Urinary bladder (tissue), 4 donors: ENCODE measurements around the gene CCDC149. TPM values are rescaled to one million over a fixed set of nuclear protein-coding genes. Genes with fewer than 3 reads are reported as not detected.
"Not testable (repeated sequence)": the region's sequence is repeated elsewhere in the genome, so short reads cannot be mapped to it uniquely, and the experiment has no call there.

Source experiments
- DNase-seq: peaks from one replicate; pipeline ENCODE4 v3.0.0-alpha.2; 2015; ENCODE audit errors: extremely low spot score
- H3K27ac ChIP-seq: one replicate; pipeline ENCODE4 v1.5.1; 2013; ENCODE audit warnings: low read depth, mild to moderate bottlenecking, moderate library complexity
- H3K36me3 ChIP-seq: one replicate; pipeline ENCODE4 v1.6.1; 2013; ENCODE audit warnings: mild to moderate bottlenecking, moderate library complexity; ENCODE audit not compliant: insufficient read depth
- H3K4me1 ChIP-seq: one replicate; pipeline ENCODE4 v1.6.1; 2013; ENCODE audit warnings: mild to moderate bottlenecking, moderate library complexity; ENCODE audit not compliant: insufficient read depth
- H3K4me3 ChIP-seq: one replicate; pipeline ENCODE4 v1.5.1; 2013; ENCODE audit warnings: low read depth, low read length
- WGBS: extraction: QIAGEN DNeasy Blood & Tissue Kit; methylation state at CpG from one replicate; pipeline ENCODE4 v1.1.7; 2013; 5-methylcytosine and 5-hydroxymethylcytosine counted together
- polyA plus RNA-seq: library from polyadenylated mRNA; stranded (reverse); fragments of 200-250 nt; gene quantifications from one replicate; pipeline ENCODE4 v1.2.3, GENCODE V29; 2013
- total RNA-seq: library from RNA; depleted of rRNA; stranded (reverse); fragments of >200 nt; gene quantifications from one replicate; pipeline ENCODE4 v1.2.3, GENCODE V29; 2014
- donor health status: healthy with polysubstance abuse.
- donor health status: healthy.

The CCDC149 gene
- total and polyA plus RNA-seq, 2 donors: 10.1 to 17.4 TPM

DNA sequence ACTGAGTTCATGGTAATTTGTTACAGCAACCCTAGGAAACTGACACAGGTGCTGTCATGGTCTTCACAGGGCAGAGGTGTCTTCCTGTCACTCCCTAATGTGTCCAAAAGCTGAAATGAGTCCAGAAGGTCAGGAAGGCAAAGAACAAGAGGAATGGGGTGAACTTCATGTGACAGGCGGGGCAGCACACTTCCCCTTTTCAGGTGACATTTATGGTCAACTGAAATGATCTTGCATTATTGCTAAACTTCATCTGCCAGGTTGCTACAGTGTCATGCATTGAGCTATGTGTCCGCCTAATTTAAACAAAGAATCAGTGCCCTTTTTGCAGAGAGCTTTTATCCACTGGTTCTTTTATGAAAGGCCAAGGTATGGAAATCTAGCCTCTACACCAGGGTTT is 15.9 kb upstream of the CCDC149 start:
- Histone ChIP-seq H3K27ac (no peak overlapping the region), H3K4me3 (no peak overlapping the region), H3K4me1 (no peaks in the 10 kb centered on the region), H3K36me3 (no peaks in the 10 kb centered on the region)
- 89% methylated on average over 2 of the region's 2 CpGs for WGBS
- DNase-seq: no peak

DNA sequence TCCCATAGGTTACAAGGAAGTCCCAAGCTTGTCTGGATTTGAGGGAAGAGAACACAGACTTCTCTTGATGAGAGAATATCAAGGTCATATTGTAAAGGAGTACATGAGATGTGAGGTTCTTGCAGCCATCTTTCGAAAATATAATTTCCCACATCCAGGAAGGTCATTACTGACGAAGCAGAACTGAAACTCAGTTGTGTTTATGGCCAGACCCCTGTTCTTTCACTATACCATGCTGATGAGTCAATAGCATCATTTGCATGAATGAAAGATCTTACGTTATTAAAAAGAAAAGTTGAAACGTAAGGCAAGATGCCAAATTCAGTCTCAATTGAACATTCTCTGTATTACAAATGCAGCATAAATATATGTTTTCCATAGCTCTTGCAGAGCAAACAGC is 14.2 kb upstream of the CCDC149 start:
- no peak for DNase-seq
- H3K4me3 ChIP-seq: no peak overlapping the region
- H3K36me3 ChIP-seq: no peaks in the 10 kb centered on the region
- H3K4me1 ChIP-seq: no peaks in the 10 kb centered on the region
- H3K27ac ChIP-seq: no peak overlapping the region
- 58% methylated on average over 4 of the region's 4 CpGs for WGBS

DNA sequence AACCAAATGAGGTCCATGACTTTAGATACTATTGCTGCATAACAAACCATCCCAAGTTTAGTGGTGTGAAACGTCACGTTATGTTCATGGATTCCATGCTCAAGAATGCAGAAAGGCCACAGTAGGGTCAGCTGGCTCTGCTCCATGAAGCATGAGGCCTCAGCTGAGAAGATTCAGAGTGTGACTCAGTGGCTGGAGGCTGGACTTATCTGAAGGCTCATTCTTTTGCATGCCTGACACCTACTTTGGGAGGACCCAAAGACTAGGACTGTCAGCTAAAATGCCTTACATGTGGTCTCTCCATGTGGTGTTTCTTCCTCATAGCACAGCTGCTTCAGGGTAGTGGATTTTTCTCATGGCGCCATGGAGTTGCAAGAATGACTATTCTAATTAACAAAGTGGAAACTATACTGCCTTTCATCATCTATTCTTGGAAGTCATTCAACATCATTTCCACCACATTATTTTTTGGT is 11.5 kb upstream of the CCDC149 start:
- Histone ChIP-seq H3K36me3 (no peaks in the 10 kb centered on the region), H3K27ac (no peak overlapping the region), H3K4me3 (no peak overlapping the region), H3K4me1 (no peaks in the 10 kb centered on the region)
- DNase-seq: no peak
- 74% methylated on average over 3 of the region's 3 CpGs for WGBS

- WGBS: 86% methylated on average over 1 of the region's 1 CpG
- no peak overlapping the region for H3K27ac ChIP-seq
- no peak overlapping the region for H3K4me3 ChIP-seq
- no peaks in the 10 kb centered on the region for H3K4me1 ChIP-seq
- DNase-seq: no peak
- H3K36me3 ChIP-seq: no peaks in the 10 kb centered on the region
These were observed 10.7 kb upstream of the CCDC149 start for GRCh38 chr4:24923550-24923949.

DNA sequence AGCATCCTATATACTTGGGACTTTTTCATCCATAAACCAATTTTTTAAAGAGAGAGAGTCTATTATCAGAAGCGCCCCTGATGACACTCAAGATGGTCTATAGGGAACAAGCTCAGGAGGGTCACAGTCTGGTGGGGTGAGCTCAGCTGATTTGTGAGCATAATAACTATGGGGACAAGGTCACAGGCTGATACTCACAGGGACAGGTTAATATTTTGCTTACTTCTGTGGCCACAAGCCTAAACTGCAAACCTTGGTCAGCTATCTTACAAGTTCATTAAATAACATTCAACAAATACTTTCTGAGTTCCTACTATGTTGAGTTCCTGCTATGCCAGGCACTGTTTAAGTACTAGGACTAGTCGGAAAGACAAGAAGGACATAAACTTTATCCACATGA is 10.2 kb upstream of the CCDC149 start:
- no peak overlapping the region for H3K4me3 ChIP-seq
- no peaks in the 10 kb centered on the region for H3K4me1 ChIP-seq
- DNase-seq: no peak
- H3K27ac ChIP-seq: no peak overlapping the region
- WGBS: 94% methylated on average over 2 of the region's 2 CpGs
- no peaks in the 10 kb centered on the region for H3K36me3 ChIP-seq

DNA sequence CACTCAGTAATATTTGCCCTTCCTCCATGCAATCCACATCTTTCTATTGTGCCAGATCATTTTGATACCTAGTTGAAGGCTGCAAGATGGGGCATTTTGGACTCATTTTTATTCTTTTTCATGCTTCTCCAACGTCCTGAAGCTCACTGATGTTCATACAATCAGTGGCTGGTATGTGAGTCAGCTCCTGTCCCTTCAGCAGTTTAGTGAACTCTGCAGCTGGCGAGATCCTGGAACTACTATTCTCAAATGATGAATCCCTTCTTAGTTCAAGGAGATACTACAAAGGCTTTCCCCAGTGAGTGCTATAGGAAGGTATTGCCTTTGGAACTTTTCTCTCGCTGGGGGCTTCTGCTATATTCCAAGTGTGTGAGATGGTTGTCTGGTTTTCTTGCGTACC is 9.6 kb upstream of the CCDC149 start:
- DNase-seq: no peak
- 68% methylated on average over 4 of the region's 4 CpGs for WGBS
- no peak overlapping the region for H3K27ac ChIP-seq
- H3K4me3 ChIP-seq: no peak overlapping the region
- H3K4me1 ChIP-seq: no peaks in the 10 kb centered on the region
- H3K36me3 ChIP-seq: no peaks in the 10 kb centered on the region

- Histone ChIP-seq H3K27ac (no peak overlapping the region), H3K4me1 (no peaks in the 10 kb centered on the region), H3K4me3 (no peak overlapping the region), H3K36me3 (no peaks in the 10 kb centered on the region)
- 81% methylated on average over 6 of the region's 6 CpGs for WGBS
- DNase-seq: no peak
These were observed 8.6 kb upstream of the CCDC149 start for GRCh38 chr4:24921491-24921890.

- Histone ChIP-seq H3K4me3 (no peak overlapping the region), H3K36me3 (no peaks in the 10 kb centered on the region), H3K27ac (no peak overlapping the region), H3K4me1 (no peaks in the 10 kb centered on the region)
- no peak for DNase-seq
- 98% methylated on average over 2 of the region's 2 CpGs for WGBS
These were observed 7.2 kb upstream of the CCDC149 start for GRCh38 chr4:24920008-24920407.

DNA sequence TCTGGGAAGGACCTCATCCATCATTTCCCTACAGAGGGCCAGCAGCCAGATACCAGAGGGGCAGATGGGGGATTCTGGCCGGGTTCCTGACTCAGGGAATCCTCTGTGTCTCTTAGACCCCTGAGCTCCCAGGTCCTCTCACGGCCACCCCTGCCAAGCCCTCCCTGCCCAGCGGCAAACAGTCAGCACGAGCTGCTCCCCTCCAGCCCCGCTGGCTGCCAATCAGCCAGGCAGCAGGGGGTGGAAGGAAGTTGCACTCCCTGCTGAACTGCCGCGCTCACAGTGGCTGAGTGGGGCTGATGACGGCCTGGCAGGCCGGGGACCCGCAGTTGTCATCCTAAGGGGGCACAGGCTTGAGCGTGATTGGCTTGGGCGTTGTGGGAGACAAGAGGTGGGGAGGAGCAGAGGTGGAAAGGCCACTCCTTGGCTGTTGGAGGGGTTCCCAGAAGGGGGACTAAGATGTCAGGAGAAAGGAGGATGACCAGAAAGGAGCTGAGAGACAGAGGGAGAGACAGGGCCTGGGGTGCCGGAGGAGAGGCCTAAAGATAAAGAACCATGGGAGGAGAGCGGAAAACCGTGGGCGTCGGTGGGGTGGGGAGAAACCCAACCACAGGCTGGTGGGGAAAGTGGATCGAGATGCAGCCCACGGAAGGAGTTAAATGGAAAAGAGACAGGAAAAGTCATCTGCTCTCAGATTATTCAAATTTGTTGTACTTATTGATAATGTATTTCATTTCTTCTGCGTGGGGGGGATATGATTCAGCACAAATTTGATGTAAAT is 4.4 kb upstream of the CCDC149 start:
- no peak for DNase-seq
- no peak overlapping the region for H3K27ac ChIP-seq
- H3K4me1 ChIP-seq: no peaks in the 10 kb centered on the region
- H3K4me3 ChIP-seq: no peak overlapping the region
- 71% methylated on average over 20 of the region's 20 CpGs for WGBS
- H3K36me3 ChIP-seq: no peaks in the 10 kb centered on the region

- no peak overlapping the region for H3K4me3 ChIP-seq
- H3K36me3 ChIP-seq: no peaks in the 10 kb centered on the region
- H3K27ac ChIP-seq: no peak overlapping the region
- DNase-seq: no peak
- WGBS: 77% methylated on average over 8 of the region's 8 CpGs
- no peaks in the 10 kb centered on the region for H3K4me1 ChIP-seq
These were observed 2.5 kb upstream of the CCDC149 start for GRCh38 chr4:24915121-24915922.

- WGBS: 91% methylated on average over 6 of the region's 6 CpGs
- Histone ChIP-seq H3K27ac (no peak overlapping the region), H3K36me3 (no peaks in the 10 kb centered on the region), H3K4me1 (no peaks in the 10 kb centered on the region), H3K4me3 (no peak overlapping the region)
- DNase-seq: no peak
These were observed 1.6 kb upstream of the CCDC149 start for GRCh38 chr4:24914460-24914859.

GRCh38 chr4:24913119-24913485 is 260 bp upstream of the CCDC149 start:
- H3K4me1 ChIP-seq: no peaks in the 10 kb centered on the region
- DNase-seq: no peak
- 16% methylated on average over 25 of the region's 25 CpGs for WGBS
- peak overlapping the region; percentile 74 for H3K4me3 ChIP-seq
- peak overlapping the region; percentile 84 for H3K27ac ChIP-seq
- no peaks in the 10 kb centered on the region for H3K36me3 ChIP-seq

GRCh38 chr4:24910499-24910898 is 2.3 kb downstream of the CCDC149 start:
- no peak for DNase-seq
- Histone ChIP-seq H3K4me1 (no peaks in the 10 kb centered on the region), H3K27ac (no peak overlapping the region), H3K4me3 (no peak overlapping the region), H3K36me3 (no peaks in the 10 kb centered on the region)
- WGBS: 94% methylated on average over 1 of the region's 1 CpG

GRCh38 chr4:24909606-24910005 is 3.2 kb downstream of the CCDC149 start:
- DNase-seq: not testable (repeated sequence)
- WGBS: 92% methylated on average over 3 of the region's 3 CpGs

More at GRCh38 chr4:24909606-24910005, 3.2 kb downstream of the CCDC149 start:
- not testable (repeated sequence) for H3K27ac ChIP-seq, H3K4me1 ChIP-seq, H3K4me3 ChIP-seq, H3K36me3 ChIP-seq
